Dendritic cell treated with granulocyte-macrophage colony-stimulating factor and Interleukin-4, amounts not matched to agents 40 ng/mL and 50 ng/mL, for 4 days (primary cell): Measurements from ENCODE around the gene SPEG.

Experiments used
- H3K27ac Mint-ChIP-seq: one replicate; pipeline ENCODE4 v1.8.0; 2022; ENCODE audit warnings: mild to moderate bottlenecking, mixed read lengths
- H3K27me3 Mint-ChIP-seq: one replicate; pipeline ENCODE4 v1.8.0; 2022; ENCODE audit warnings: mild to moderate bottlenecking, mixed read lengths
- H3K36me3 Mint-ChIP-seq: one replicate; pipeline ENCODE4 v1.8.0; 2022; ENCODE audit warnings: low read depth, mixed read lengths
- H3K4me1 Mint-ChIP-seq: one replicate; pipeline ENCODE4 v1.8.0; 2022; ENCODE audit warnings: low read depth, mixed read lengths
- H3K4me3 Mint-ChIP-seq: one replicate; pipeline ENCODE4 v1.8.0; 2022; ENCODE audit warnings: mild to moderate bottlenecking, moderate library complexity, mixed read lengths
- H3K9me3 Mint-ChIP-seq: one replicate; pipeline ENCODE4 v1.8.0; 2022; ENCODE audit warnings: mixed read lengths
- intact Hi-C: fragments of 100-400 bp; cut with micrococcal nuclease; formaldehyde crosslinking; loops from one replicate; pipeline ENCODE4 v1.15.0; 2022

The SPEG gene

GRCh38 chr2:219460424-219460926 is 25.8 kb downstream of the SPEG start:
- H3K27ac Mint-ChIP-seq = no peak overlapping the region
- H3K9me3 Mint-ChIP-seq = no peaks in the 10 kb centered on the region
- intact Hi-C loops = no loop called here
- H3K36me3 Mint-ChIP-seq = no peaks in the 10 kb centered on the region
- H3K4me1 Mint-ChIP-seq = peaks cover 8% of the 10 kb centered on the region
- peaks cover 8% of the 10 kb centered on the region for H3K27me3 Mint-ChIP-seq
- no peak overlapping the region for H3K4me3 Mint-ChIP-seq

- Mint-ChIP-seq H3K27ac (no peak overlapping the region), H3K9me3 (no peaks in the 10 kb centered on the region), H3K36me3 (no peaks in the 10 kb centered on the region), H3K4me3 (no peak overlapping the region), H3K27me3 (peaks cover 8% of the 10 kb centered on the region), H3K4me1 (peaks cover 4% of the 10 kb centered on the region)
- intact Hi-C loops = no loop called here
Observed at GRCh38 chr2:219461047-219461514, 26.4 kb downstream of the SPEG start.

GRCh38 chr2:219461669-219462068 is 27.0 kb downstream of the SPEG start:
- H3K36me3 Mint-ChIP-seq = no peaks in the 10 kb centered on the region
- H3K27ac Mint-ChIP-seq = no peak overlapping the region
- no peaks in the 10 kb centered on the region for H3K9me3 Mint-ChIP-seq
- peaks cover 4% of the 10 kb centered on the region for H3K4me1 Mint-ChIP-seq
- no peak overlapping the region for H3K4me3 Mint-ChIP-seq
- H3K27me3 Mint-ChIP-seq = peaks cover 8% of the 10 kb centered on the region
- intact Hi-C loops = no loop called here

- H3K4me3 Mint-ChIP-seq = no peak overlapping the region
- H3K9me3 Mint-ChIP-seq = no peaks in the 10 kb centered on the region
- H3K27me3 Mint-ChIP-seq = peaks cover 8% of the 10 kb centered on the region
- H3K4me1 Mint-ChIP-seq = peaks cover 4% of the 10 kb centered on the region
- no peak overlapping the region for H3K27ac Mint-ChIP-seq
- intact Hi-C loops = no loop called here
- H3K36me3 Mint-ChIP-seq = no peaks in the 10 kb centered on the region
Observed at GRCh38 chr2:219462349-219462748, 27.7 kb downstream of the SPEG start.

- Mint-ChIP-seq H3K4me3 (no peak overlapping the region), H3K27me3 (peaks cover 2% of the 10 kb centered on the region), H3K36me3 (no peaks in the 10 kb centered on the region), H3K9me3 (no peaks in the 10 kb centered on the region), H3K27ac (no peak overlapping the region), H3K4me1 (no peaks in the 10 kb centered on the region)
- intact Hi-C loops = no loop called here
Observed at GRCh38 chr2:219464286-219465032, 29.8 kb downstream of the SPEG start.

GRCh38 chr2:219465659-219466561 is 31.3 kb downstream of the SPEG start:
- intact Hi-C loops = no loop called here
- no peaks in the 10 kb centered on the region for H3K4me1 Mint-ChIP-seq
- H3K36me3 Mint-ChIP-seq = no peaks in the 10 kb centered on the region
- no peak overlapping the region for H3K4me3 Mint-ChIP-seq
- no peaks in the 10 kb centered on the region for H3K9me3 Mint-ChIP-seq
- H3K27ac Mint-ChIP-seq = no peak overlapping the region
- peaks cover 3% of the 10 kb centered on the region for H3K27me3 Mint-ChIP-seq

GRCh38 chr2:219466816-219467735 is 32.4 kb downstream of the SPEG start:
- no peaks in the 10 kb centered on the region for H3K4me1 Mint-ChIP-seq
- H3K27ac Mint-ChIP-seq = no peak overlapping the region
- no peaks in the 10 kb centered on the region for H3K9me3 Mint-ChIP-seq
- peaks cover 4% of the 10 kb centered on the region for H3K27me3 Mint-ChIP-seq
- intact Hi-C loops = no loop called here
- no peak overlapping the region for H3K4me3 Mint-ChIP-seq
- H3K36me3 Mint-ChIP-seq = no peaks in the 10 kb centered on the region

- no peaks in the 10 kb centered on the region for H3K36me3 Mint-ChIP-seq
- H3K4me3 Mint-ChIP-seq = no peak overlapping the region
- H3K27me3 Mint-ChIP-seq = peaks cover 4% of the 10 kb centered on the region
- no peaks in the 10 kb centered on the region for H3K9me3 Mint-ChIP-seq
- no peaks in the 10 kb centered on the region for H3K4me1 Mint-ChIP-seq
- no peak overlapping the region for H3K27ac Mint-ChIP-seq
- intact Hi-C loops = no loop called here
Observed at GRCh38 chr2:219467736-219468075, 33.1 kb downstream of the SPEG start.

GRCh38 chr2:219468410-219469185 is 34.0 kb downstream of the SPEG start:
- H3K27me3 Mint-ChIP-seq = peaks cover 4% of the 10 kb centered on the region
- H3K9me3 Mint-ChIP-seq = no peaks in the 10 kb centered on the region
- no peaks in the 10 kb centered on the region for H3K4me1 Mint-ChIP-seq
- no peak overlapping the region for H3K4me3 Mint-ChIP-seq
- H3K27ac Mint-ChIP-seq = no peak overlapping the region
- H3K36me3 Mint-ChIP-seq = no peaks in the 10 kb centered on the region
- intact Hi-C loops = no loop called here

GRCh38 chr2:219469186-219469724 is 34.6 kb downstream of the SPEG start:
- intact Hi-C loops = no loop called here
- no peaks in the 10 kb centered on the region for H3K9me3 Mint-ChIP-seq
- no peaks in the 10 kb centered on the region for H3K4me1 Mint-ChIP-seq
- H3K4me3 Mint-ChIP-seq = no peak overlapping the region
- H3K27ac Mint-ChIP-seq = no peak overlapping the region
- H3K27me3 Mint-ChIP-seq = peaks cover 4% of the 10 kb centered on the region
- no peaks in the 10 kb centered on the region for H3K36me3 Mint-ChIP-seq

- H3K27ac Mint-ChIP-seq = no peak overlapping the region
- no peaks in the 10 kb centered on the region for H3K36me3 Mint-ChIP-seq
- no peaks in the 10 kb centered on the region for H3K4me1 Mint-ChIP-seq
- H3K4me3 Mint-ChIP-seq = no peak overlapping the region
- intact Hi-C loops = no loop called here
- peaks cover 7% of the 10 kb centered on the region for H3K27me3 Mint-ChIP-seq
- no peaks in the 10 kb centered on the region for H3K9me3 Mint-ChIP-seq
Observed at GRCh38 chr2:219470429-219470828, 35.8 kb downstream of the SPEG start.

- intact Hi-C loops = no loop called here
- H3K4me1 Mint-ChIP-seq = peaks cover 5% of the 10 kb centered on the region
- no peaks in the 10 kb centered on the region for H3K9me3 Mint-ChIP-seq
- H3K27me3 Mint-ChIP-seq = peaks cover 13% of the 10 kb centered on the region
- no peak overlapping the region for H3K27ac Mint-ChIP-seq
- no peak overlapping the region for H3K4me3 Mint-ChIP-seq
- H3K36me3 Mint-ChIP-seq = no peaks in the 10 kb centered on the region
Observed at GRCh38 chr2:219471476-219472371, 37.1 kb downstream of the SPEG start.
